ENCODE results near the gene TRIAP1.

The TRIAP1 gene

DNA sequence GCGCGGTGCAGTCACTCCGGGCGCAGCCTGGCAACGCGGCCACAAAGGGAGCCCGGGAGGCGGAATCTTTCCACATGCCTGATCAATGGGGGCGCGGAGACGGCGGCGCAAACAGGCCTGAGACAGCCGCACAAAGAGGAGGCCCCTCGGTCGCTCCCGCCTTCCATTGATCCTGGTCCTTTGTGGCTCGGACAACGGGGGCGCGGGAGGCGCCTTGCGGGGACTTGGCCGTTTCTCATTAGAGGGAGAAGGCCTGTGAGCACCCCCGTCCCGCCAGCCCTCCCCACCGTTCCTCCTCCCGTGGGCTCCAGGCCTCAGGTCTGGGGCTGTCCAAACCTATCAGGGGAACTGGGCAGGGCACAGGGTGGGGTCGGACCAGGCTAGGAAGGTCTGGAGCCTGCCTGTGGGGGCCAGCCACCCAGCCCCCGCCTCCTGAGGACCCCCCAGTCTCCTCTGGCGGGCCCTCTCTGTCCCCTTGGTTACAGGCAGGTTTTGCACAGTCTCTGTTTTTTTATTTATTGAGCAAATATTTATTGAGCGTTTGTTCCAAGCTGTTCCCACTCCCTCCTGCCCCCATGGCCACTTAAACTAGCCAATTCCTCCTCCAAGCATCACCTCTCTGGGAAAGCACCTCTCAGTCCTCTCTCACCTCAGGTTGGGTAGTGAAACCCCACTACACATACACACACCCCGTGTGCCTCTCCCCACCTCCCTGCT is 48.2 kb downstream of the TRIAP1 start:
- Histone ChIP-seq H3K4me3 (replicated peaks; ENCODE audit: low read depth, low read length) (no peak overlapping the region), H3K36me3 (ENCODE audit: control insufficient read depth, insufficient read depth, low read length) (no peaks in the 10 kb centered on the region), H3K27me3 (replicated peaks; ENCODE audit: control insufficient read depth, insufficient read depth, low read length) (no peaks in the 10 kb centered on the region; the same call in 1 of the 2 replicates)
- no peak for DNase-seq (ENCODE audit: extremely low read depth, insufficient read length)
- TF ChIP-seq, protein P1, sequence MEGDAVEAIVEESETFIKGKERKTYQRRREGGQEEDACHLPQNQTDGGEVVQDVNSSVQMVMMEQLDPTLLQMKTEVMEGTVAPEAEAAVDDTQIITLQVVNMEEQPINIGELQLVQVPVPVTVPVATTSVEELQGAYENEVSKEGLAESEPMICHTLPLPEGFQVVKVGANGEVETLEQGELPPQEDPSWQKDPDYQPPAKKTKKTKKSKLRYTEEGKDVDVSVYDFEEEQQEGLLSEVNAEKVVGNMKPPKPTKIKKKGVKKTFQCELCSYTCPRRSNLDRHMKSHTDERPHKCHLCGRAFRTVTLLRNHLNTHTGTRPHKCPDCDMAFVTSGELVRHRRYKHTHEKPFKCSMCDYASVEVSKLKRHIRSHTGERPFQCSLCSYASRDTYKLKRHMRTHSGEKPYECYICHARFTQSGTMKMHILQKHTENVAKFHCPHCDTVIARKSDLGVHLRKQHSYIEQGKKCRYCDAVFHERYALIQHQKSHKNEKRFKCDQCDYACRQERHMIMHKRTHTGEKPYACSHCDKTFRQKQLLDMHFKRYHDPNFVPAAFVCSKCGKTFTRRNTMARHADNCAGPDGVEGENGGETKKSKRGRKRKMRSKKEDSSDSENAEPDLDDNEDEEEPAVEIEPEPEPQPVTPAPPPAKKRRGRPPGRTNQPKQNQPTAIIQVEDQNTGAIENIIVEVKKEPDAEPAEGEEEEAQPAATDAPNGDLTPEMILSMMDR (IDR thresholded peaks at IDR 0.05; ENCODE audit: insufficient read depth, low read length, poor library complexity, severe bottlenecking), result no peak

DNA sequence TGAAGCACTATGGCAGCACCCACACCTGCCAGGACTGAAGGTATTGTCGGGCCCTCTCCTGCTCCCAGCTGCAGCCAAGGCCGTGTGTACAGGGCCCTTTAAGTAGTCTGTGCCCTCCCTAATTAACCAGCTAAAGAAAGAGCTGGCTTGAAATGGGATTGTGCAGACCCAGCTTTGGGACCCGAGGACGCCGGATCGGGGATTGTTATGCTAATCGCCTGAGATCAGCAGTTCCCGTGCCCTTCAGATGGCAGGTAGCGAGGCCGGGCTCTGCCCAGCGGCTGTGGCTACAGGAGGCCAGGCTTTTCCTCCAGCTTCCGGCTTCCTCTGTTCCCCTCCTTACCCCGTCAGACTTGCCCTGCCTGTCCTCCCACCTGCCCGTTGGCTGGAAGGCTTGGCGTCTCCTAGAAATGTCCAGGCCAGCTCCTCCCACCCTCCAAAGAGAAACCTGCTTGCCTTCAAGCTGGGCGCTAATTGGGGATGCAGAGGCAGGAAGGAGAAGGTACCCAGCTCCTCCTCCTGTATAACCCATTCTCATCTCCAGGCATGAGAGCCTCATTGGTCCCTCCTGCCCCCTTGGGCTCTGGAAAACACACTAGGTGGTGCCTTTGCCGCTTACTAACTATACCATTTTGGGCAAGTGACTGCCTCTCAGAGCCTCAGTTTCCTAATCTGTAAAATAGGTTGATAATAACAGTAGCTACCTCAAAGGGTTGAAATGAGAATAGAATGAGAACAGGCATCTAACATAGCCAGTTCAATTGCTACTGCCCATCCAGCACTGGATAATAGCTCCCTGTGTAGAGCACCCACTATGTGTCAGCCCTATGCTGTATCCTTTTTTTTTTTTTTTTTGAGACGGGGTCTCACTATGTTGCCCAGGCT is 51.5 kb downstream of the TRIAP1 start:
- Histone ChIP-seq H3K36me3 (ENCODE audit: control insufficient read depth, insufficient read depth, low read length) (no peaks in the 10 kb centered on the region), H3K27me3 (replicated peaks; ENCODE audit: control insufficient read depth, insufficient read depth, low read length) (peaks cover 1% of the 10 kb centered on the region; the same call in 1 of the 2 replicates), H3K4me3 (replicated peaks; ENCODE audit: low read depth, low read length) (no peak overlapping the region)
- TF ChIP-seq, protein P1 (IDR thresholded peaks at IDR 0.05; ENCODE audit: insufficient read depth, low read length, poor library complexity, severe bottlenecking), result no peak
- DNase-seq (ENCODE audit: extremely low read depth, insufficient read length), result no peak

All from GM06990 (cell line).